ENCODE data around the gene NUDT22.
A peak's percentile ranks its signal among the peaks of the same experiment; 100 is the strongest.

Gene NUDT22

DNA sequence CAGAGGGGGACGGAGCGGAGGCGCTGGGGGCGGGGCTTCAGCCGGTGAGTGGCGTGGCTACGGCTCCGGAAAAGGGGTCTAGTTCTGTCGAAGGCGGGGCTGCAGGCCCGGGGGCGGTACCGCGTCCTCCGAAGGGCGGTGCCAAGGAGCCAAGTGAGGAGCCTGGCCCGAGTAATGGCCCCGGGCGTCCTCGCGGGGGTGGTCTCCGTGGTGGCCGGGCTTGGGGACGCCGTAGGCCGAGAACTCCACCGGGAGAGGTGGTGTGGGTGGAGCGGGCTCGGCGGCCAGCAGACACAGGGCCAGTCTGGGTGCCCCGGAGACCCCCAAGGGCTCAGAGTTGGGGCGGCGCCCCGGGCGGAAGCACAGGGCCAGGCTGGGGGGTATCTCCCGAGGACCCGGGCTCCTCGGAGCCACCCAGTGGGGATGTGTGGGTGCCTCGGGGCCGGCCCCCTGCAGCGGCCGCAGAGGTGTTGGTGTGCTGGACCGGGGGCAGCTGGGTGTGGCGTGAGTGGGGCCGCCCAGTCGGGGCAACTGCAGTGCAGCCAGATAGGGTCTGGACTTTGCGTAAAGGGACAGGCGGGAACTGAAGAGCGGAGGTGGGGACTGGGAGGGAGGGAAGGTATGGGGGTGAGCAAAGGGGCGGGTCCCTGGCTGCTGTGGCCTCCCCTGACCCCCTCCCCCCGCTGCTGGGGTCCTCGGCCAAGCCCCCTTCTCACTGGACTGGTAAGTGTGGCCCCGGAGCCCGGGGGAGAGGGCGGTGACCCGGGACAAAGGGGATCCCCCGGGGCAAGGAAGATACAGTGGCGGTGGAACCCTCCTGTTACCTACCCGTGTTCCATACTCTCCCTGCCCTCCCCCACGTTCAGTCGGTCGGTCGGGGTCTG lies 15.7 kb downstream of the NUDT22 start:
- peak overlapping the region; percentile 73 for H3K27ac ChIP-seq (ENCODE audit: low read length)
- H3K4me3 ChIP-seq (ENCODE audit: low read length): peak overlapping the region; percentile 84
- no peaks in the 10 kb centered on the region for H3K27me3 ChIP-seq (ENCODE audit: low read depth, low read length)
- no peak overlapping the region for H2AFZ ChIP-seq (ENCODE audit: low read depth, low read length)
- 0 out of 2 replicates have a peak, but pooled peaks cover 3% of the 10 kb centered on the region for H4K20me1 ChIP-seq (ENCODE audit: insufficient read depth, low read length)
- TF ChIP-seq, protein P1, sequence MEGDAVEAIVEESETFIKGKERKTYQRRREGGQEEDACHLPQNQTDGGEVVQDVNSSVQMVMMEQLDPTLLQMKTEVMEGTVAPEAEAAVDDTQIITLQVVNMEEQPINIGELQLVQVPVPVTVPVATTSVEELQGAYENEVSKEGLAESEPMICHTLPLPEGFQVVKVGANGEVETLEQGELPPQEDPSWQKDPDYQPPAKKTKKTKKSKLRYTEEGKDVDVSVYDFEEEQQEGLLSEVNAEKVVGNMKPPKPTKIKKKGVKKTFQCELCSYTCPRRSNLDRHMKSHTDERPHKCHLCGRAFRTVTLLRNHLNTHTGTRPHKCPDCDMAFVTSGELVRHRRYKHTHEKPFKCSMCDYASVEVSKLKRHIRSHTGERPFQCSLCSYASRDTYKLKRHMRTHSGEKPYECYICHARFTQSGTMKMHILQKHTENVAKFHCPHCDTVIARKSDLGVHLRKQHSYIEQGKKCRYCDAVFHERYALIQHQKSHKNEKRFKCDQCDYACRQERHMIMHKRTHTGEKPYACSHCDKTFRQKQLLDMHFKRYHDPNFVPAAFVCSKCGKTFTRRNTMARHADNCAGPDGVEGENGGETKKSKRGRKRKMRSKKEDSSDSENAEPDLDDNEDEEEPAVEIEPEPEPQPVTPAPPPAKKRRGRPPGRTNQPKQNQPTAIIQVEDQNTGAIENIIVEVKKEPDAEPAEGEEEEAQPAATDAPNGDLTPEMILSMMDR (IDR thresholded peaks at IDR 0.05; ENCODE audit: low read depth, low read length): no peak
- no peak for TF ChIP-seq EZH2phosphoT487 (IDR thresholded peaks at IDR 0.05; ENCODE audit: low read depth)
- H3K4me2 ChIP-seq (ENCODE audit: low read length): peak overlapping the region; percentile 89
- H3K4me1 ChIP-seq (ENCODE audit: low read length): peaks cover 56% of the 10 kb centered on the region
- peak overlapping the region; percentile 88 for H3K9ac ChIP-seq (ENCODE audit: low read length)
- H3K36me3 ChIP-seq (replicated peaks; ENCODE audit: low read depth, low read length): peaks cover 41% of the 10 kb centered on the region
- no peaks in the 10 kb centered on the region for H3K9me3 ChIP-seq (ENCODE audit: insufficient read depth, low read length)
- H3K79me2 ChIP-seq (ENCODE audit: low read length): peaks cover 55% of the 10 kb centered on the region

DNA sequence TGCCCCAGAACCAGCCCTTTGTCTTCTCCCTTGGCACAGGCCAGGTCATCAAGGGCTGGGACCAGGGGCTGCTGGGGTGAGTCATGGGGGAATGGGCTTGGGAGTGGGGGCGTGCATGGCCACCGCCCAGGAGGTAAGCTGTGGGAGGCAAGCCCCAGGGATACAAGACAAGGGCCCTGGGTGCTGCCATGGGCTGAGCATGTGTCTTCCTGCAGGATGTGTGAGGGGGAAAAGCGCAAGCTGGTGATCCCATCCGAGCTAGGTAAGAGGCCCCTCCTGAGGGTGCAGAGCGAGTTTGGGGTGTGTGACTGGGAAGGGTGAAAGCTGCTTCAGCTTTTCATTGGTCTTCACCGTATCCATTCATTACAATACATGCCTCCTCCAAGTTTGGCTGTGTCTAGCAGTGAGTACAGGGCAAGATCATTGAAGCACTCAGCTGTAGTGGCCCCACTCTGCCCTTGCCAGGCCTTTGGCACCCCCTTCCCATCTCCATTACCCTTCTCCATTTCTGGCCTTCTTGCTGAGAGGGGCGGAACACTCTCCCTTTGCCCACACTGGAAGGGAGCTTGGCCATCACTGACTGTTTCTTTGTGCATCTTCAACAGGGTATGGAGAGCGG lies 17.3 kb downstream of the NUDT22 start:
- Histone ChIP-seq H2AFZ (ENCODE audit: low read depth, low read length) (no peak overlapping the region), H3K9ac (ENCODE audit: low read length) (no peak overlapping the region), H4K20me1 (ENCODE audit: insufficient read depth, low read length) (0 out of 2 replicates have a peak, but pooled peaks cover 3% of the 10 kb centered on the region), H3K9me3 (ENCODE audit: insufficient read depth, low read length) (no peaks in the 10 kb centered on the region), H3K4me2 (ENCODE audit: low read length) (peak overlapping the region; percentile 89), H3K27me3 (ENCODE audit: low read depth, low read length) (no peaks in the 10 kb centered on the region), H3K27ac (ENCODE audit: low read length) (no peak overlapping the region), H3K4me1 (ENCODE audit: low read length) (peaks cover 50% of the 10 kb centered on the region), H3K79me2 (ENCODE audit: low read length) (peaks cover 59% of the 10 kb centered on the region), H3K4me3 (ENCODE audit: low read length) (no peak overlapping the region), H3K36me3 (replicated peaks; ENCODE audit: low read depth, low read length) (peaks cover 29% of the 10 kb centered on the region)
- TF ChIP-seq, protein P1 (IDR thresholded peaks at IDR 0.05; ENCODE audit: low read depth, low read length): no peak
- no peak for TF ChIP-seq EZH2phosphoT487 (IDR thresholded peaks at IDR 0.05; ENCODE audit: low read depth)

DNA sequence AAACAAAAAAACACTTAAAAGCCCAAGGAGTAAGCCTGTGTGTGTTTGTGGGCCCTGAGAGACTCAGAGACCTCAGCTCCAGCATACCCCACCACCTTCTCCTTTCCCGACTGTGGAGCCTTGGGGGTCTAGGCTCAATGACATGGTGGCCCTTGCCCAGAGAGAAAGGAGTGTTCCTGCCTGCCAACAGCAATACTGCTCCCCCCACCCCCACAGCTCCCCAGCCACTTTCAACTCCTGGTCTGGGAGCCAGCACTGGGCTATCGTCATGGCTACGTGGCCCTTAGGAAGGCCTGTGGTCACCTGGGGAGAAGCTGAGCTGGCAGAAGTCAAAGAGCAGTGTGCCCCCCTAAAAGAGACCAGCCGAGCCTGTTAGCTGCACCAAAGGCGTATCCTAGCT lies 18.0 kb downstream of the NUDT22 start:
- TF ChIP-seq, protein P1 (IDR thresholded peaks at IDR 0.05; ENCODE audit: low read depth, low read length): no peak
- TF ChIP-seq EZH2phosphoT487 (IDR thresholded peaks at IDR 0.05; ENCODE audit: low read depth): no peak
- Histone ChIP-seq H3K36me3 (replicated peaks; ENCODE audit: low read depth, low read length) (peaks cover 22% of the 10 kb centered on the region), H3K79me2 (ENCODE audit: low read length) (peaks cover 59% of the 10 kb centered on the region), H3K4me2 (ENCODE audit: low read length) (no peak overlapping the region), H3K4me1 (ENCODE audit: low read length) (peaks cover 42% of the 10 kb centered on the region), H2AFZ (ENCODE audit: low read depth, low read length) (no peak overlapping the region), H3K9me3 (ENCODE audit: insufficient read depth, low read length) (no peaks in the 10 kb centered on the region), H3K9ac (ENCODE audit: low read length) (no peak overlapping the region), H3K27me3 (ENCODE audit: low read depth, low read length) (no peaks in the 10 kb centered on the region), H3K27ac (ENCODE audit: low read length) (no peak overlapping the region), H4K20me1 (ENCODE audit: insufficient read depth, low read length) (0 out of 2 replicates have a peak, but pooled peaks cover 3% of the 10 kb centered on the region), H3K4me3 (ENCODE audit: low read length) (no peak overlapping the region)

DNA sequence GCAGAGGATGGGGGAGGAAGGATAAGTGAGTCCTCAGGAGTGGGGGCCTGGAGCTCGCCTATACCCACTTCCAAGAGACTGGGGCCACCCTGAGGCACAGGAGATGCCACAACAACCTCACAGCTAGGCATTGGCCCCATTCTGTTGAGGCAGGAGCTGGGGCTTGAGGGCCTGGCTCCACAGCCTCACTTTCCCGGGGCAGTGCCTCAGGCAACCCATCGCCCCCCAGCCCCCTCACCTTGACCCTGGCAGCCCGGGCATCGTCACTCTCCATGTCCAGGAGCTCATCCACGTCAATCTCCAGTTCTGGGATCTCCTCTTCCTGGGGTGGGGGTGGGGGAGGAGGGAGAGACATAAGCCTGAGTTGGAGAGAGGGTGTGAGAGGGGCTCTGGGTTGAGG lies 18.9 kb downstream of the NUDT22 start:
- H3K27me3 ChIP-seq (ENCODE audit: low read depth, low read length): no peaks in the 10 kb centered on the region
- H3K9ac ChIP-seq (ENCODE audit: low read length): peak overlapping the region; percentile 100
- no peaks in the 10 kb centered on the region for H3K9me3 ChIP-seq (ENCODE audit: insufficient read depth, low read length)
- H2AFZ ChIP-seq (ENCODE audit: low read depth, low read length): no peak overlapping the region
- H3K4me1 ChIP-seq (ENCODE audit: low read length): peaks cover 36% of the 10 kb centered on the region
- TF ChIP-seq, protein P1 (IDR thresholded peaks at IDR 0.05; ENCODE audit: low read depth, low read length): no peak
- no peak for TF ChIP-seq EZH2phosphoT487 (IDR thresholded peaks at IDR 0.05; ENCODE audit: low read depth)
- H3K4me3 ChIP-seq (ENCODE audit: low read length): peak overlapping the region; percentile 97
- peak overlapping the region; percentile 78 for H3K27ac ChIP-seq (ENCODE audit: low read length)
- 0 out of 2 replicates have a peak, but pooled peaks cover 3% of the 10 kb centered on the region for H4K20me1 ChIP-seq (ENCODE audit: insufficient read depth, low read length)
- peak overlapping the region; percentile 87 for H3K4me2 ChIP-seq (ENCODE audit: low read length)
- H3K36me3 ChIP-seq (replicated peaks; ENCODE audit: low read depth, low read length): peaks cover 19% of the 10 kb centered on the region
- peaks cover 59% of the 10 kb centered on the region for H3K79me2 ChIP-seq (ENCODE audit: low read length)

All from OCI-LY3 (cell line).